Heart right ventricle (tissue), 16 donors: ENCODE data around the gene METTL1. TPM values are rescaled to one million over a fixed set of nuclear protein-coding genes. Genes with fewer than 3 reads are reported as not detected.

Experiments
- ATAC-seq, 8 donors: fragments of 200-7000 bp; cut with Tn5 transposase; one replicate each; pipeline ENCODE4 v1.9.1; 2020; ENCODE audit warnings: mild to moderate bottlenecking in 8 of 8, moderate library complexity in 8 of 8, moderate number of reproducible peaks in 1 of 8
- DNase-seq, 2 donors: peaks; one replicate each; pipeline ENCODE4 v3.0.0-alpha.2; 2020
- H3K27ac ChIP-seq, 10 donors: fragments of 200-600 bp; sonication (generic) in 2 of 10; one replicate each; pipeline versions ENCODE4 v1.5.0 to v1.8.0; 2020 to 2022; ENCODE audit warnings: mild to moderate bottlenecking in 3 of 10
- H3K27me3 ChIP-seq, 7 donors: fragments of 200-600 bp; one replicate each; pipeline ENCODE4 v1.8.0; 2021 to 2022; ENCODE audit warnings: mild to moderate bottlenecking in 2 of 7
- H3K36me3 ChIP-seq, 9 donors: fragments of 200-600 bp; sonication (generic) in 1 of 9; one replicate each; pipeline versions ENCODE4 v1.5.0 to v1.8.0; 2020 to 2022; ENCODE audit warnings: mild to moderate bottlenecking in 2 of 9
- H3K4me1 ChIP-seq, 9 donors: fragments of 200-600 bp; sonication (generic) in 1 of 9; one replicate each; pipeline versions ENCODE4 v1.5.0 to v1.8.0; 2020 to 2022; ENCODE audit warnings: mild to moderate bottlenecking in 4 of 9
- H3K4me3 ChIP-seq, 10 donors: fragments of 200-600 bp; sonication (generic) in 2 of 10; one replicate each; pipeline versions ENCODE4 v1.5.0 to v1.8.0; 2020 to 2022; ENCODE audit warnings: mild to moderate bottlenecking in 7 of 10, moderate library complexity in 2 of 10
- H3K9me3 ChIP-seq, 11 donors: fragments of 200-600 bp in 10 of 11; sonication (generic) in 2 of 11; one replicate each; pipeline versions ENCODE4 v1.5.0 to v1.8.0; 2013 to 2022; ENCODE audit warnings: mild to moderate bottlenecking in 2 of 11, control low read depth in 1 of 11, moderate library complexity in 1 of 11
- CTCF ChIP-seq, 9 donors: fragments of 200-600 bp; sonication (generic) in 2 of 9; IDR thresholded peaks; one replicate each; pipeline versions ENCODE4 v1.5.0 to v1.8.0; 2021 to 2022; ENCODE audit warnings: antibody characterized with exemption in 9 of 9, mild to moderate bottlenecking in 5 of 9, moderate library complexity in 1 of 9
- WGBS, 2 donors: extraction: QIAGEN DNeasy Blood & Tissue Kit; methylation state at CpG; one replicate each; pipeline ENCODE4 v1.1.7; 2013; ENCODE audit warnings: inconsistent platforms in 1 of 2; 5-methylcytosine and 5-hydroxymethylcytosine counted together
- intact Hi-C, 10 donors: fragments of 100-400 bp; cut with DNase I; formaldehyde crosslinking; loops; one replicate each; pipeline versions ENCODE4 v1.11.1 to v1.14.2; 2022
- polyA plus RNA-seq, 2 donors: library from polyadenylated mRNA; stranded (reverse); fragments of 200-250 nt; gene quantifications; one replicate each; pipeline ENCODE4 v1.2.3, GENCODE V29; 2013
- total RNA-seq, 10 donors: library from RNA; stranded (reverse); fragmentation: NEBNext Ultra II Directional in 3 of 10; extraction: Animal tissue kit (Norgen Biotek cat#: 25700) in 3 of 10; gene quantifications; one replicate each; pipeline versions ENCODE4 v1.2.1 to v1.2.4, GENCODE V29; 2021 to 2023
- donor health status: Arrhythmogenic right ventricular cardiomyopathy.
- donor health status: ischemic (EF 13 %, LVEDD 7.1; RV severe dilation, severe dysfunction).
- donor health status: healthy with polysubstance abuse.
- donor health status: DM: no; HTN: yes; CAD: no.
- donor health status: DM: no; HTN: no; CAD: no.
- donor health status: ischemic (EF 25% LVEDD 6.9; RV normal size, moderate dysfunction).
- donor health status: ischemic (EF 25% LVEDD 5.7; RV mildly dilated, moderate dysfunction).
- donor health status: healthy.
- donor health status: DM: yes; HTN: yes; CAD: no.
- donor health status: Ischemic cardiomyopathy.
- donor health status: ischemic (EF 35%, LVEDD 5.7; RV mildly dilated, moderate dysfunction).
- donor health status: nonischemic (EF 11% LVEDD 7.7; RV severe dilation, severe dysfunction).
- donor health status: DM: yes; HTN: yes; CAD: no.
- donor health status: PGD.
- donor health status: ischemic (EF 29% LVEDD 5.4; RV normal size, mild dysfunction).
- donor health status: nonischemic (EF 23%, LVEDD 6.1; RV moderate dilation, normal function).

Gene METTL1
- total and polyA plus RNA-seq, 12 donors = 5.6 to 29.4 (median 8.3) TPM

DNA sequence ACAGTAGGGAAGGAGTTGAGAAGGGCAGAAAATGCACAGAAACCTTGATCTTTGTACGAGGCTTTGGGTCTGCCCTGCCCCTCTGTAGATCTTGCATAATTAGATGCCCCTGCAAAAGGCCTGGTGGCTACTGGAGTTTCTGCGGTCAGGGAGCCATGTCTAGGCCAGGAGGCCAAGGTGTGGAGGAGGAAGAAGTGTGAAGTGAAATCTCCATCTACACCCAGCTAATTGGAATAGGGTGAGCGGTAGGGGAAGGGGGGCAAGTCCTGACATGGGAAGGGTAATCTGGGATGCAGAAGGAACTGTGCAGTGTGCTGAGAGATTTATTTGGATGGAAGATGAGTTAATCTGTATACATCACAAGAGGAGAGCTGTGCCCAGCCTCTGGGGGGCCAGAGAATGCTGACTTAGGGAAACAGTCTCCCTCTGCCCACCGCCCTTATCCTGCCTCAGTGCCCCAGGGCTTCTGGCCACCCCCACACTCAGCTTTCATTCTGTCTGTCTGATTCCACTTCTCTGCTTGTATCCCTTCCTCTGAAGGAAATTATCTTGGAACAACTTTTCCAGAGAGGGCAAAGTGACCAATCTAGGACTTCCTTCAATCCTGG, 10.4 kb downstream of the METTL1 start:
- DNase-seq (no peak), ATAC-seq (no peak)
- WGBS, 2 donors = 91 to 92% methylated on average over 4 of the region's 4 CpGs
- no peak overlapping the region for H3K27ac ChIP-seq
- no peak for TF ChIP-seq CTCF (IDR thresholded peaks at IDR 0.05)
- H3K36me3 ChIP-seq = peaks cover 0 to 23% (median 8%) of the 10 kb centered on the region in 9 donors
- no peaks in the 10 kb centered on the region for H3K9me3 ChIP-seq
- H3K4me3 ChIP-seq = no peak overlapping the region
- H3K4me1 ChIP-seq = peaks cover 11 to 31% (median 23%) of the 10 kb centered on the region in 9 donors
- peaks cover 7 to 44% (median 42%) of the 10 kb centered on the region in 7 donors for H3K27me3 ChIP-seq
- intact Hi-C loops = no loop called here

GRCh38 chr12:57760347-57760982, 11.4 kb downstream of the METTL1 start:
- H3K27ac ChIP-seq = no peak overlapping the region
- peaks cover 7 to 34% (median 32%) of the 10 kb centered on the region in 7 donors for H3K27me3 ChIP-seq
- intact Hi-C loops = no loop called here
- no peaks in the 10 kb centered on the region for H3K9me3 ChIP-seq
- DNase-seq (no peak), ATAC-seq (no peak)
- no peak for TF ChIP-seq CTCF (IDR thresholded peaks at IDR 0.05)
- no peak overlapping the region for H3K4me3 ChIP-seq
- H3K36me3 ChIP-seq = peaks cover 0 to 23% (median 8%) of the 10 kb centered on the region in 9 donors
- 95 to 96% methylated on average over 3 of the region's 3 CpGs for WGBS, 2 donors
- H3K4me1 ChIP-seq = peaks cover 8 to 29% (median 21%) of the 10 kb centered on the region in 9 donors

DNA sequence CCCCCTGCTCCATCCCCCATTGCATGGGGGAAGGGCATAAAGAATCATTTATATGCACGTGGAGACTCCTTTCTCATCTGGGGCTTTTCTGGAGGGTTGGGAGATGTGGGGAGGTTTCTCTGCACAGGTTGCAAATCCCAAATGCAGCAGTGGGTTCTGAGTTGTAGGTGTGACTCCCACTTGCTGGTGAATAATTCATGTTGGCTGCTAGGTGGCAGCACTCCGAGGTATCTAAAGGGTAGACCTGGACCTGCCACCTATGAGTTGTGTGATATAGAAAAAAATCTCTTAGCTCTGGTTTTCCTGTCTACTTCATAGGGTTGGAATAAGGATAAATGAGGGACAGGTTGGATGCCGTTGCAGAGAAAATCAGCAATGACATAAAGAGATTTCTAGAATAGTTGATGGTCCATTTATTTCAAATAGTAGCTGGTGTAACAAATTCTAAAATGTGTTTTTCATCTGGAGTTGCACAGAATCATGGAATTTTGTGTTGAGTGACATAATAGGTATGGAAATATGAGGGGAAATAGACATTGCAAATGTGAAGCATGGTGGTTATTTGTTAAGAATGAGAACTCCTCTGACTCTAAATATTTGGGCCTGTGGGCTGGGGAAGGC, 12.4 kb downstream of the METTL1 start:
- intact Hi-C loops = no loop called here
- Histone ChIP-seq H3K27me3 (peaks cover 4 to 24% (median 22%) of the 10 kb centered on the region in 7 donors), H3K36me3 (peaks cover 0 to 23% (median 8%) of the 10 kb centered on the region in 9 donors), H3K4me1 (peaks cover 4 to 23% (median 14%) of the 10 kb centered on the region in 9 donors), H3K4me3 (no peak overlapping the region), H3K27ac (no peak overlapping the region), H3K9me3 (no peaks in the 10 kb centered on the region)
- no peak for DNase-seq
- TF ChIP-seq CTCF (IDR thresholded peaks at IDR 0.05) = peak in 6 of 9 donors; percentile 25 to 48 (median 38)
- ATAC-seq = no peak
- 43 to 46% methylated on average over 3 of the region's 3 CpGs for WGBS, 2 donors

DNA sequence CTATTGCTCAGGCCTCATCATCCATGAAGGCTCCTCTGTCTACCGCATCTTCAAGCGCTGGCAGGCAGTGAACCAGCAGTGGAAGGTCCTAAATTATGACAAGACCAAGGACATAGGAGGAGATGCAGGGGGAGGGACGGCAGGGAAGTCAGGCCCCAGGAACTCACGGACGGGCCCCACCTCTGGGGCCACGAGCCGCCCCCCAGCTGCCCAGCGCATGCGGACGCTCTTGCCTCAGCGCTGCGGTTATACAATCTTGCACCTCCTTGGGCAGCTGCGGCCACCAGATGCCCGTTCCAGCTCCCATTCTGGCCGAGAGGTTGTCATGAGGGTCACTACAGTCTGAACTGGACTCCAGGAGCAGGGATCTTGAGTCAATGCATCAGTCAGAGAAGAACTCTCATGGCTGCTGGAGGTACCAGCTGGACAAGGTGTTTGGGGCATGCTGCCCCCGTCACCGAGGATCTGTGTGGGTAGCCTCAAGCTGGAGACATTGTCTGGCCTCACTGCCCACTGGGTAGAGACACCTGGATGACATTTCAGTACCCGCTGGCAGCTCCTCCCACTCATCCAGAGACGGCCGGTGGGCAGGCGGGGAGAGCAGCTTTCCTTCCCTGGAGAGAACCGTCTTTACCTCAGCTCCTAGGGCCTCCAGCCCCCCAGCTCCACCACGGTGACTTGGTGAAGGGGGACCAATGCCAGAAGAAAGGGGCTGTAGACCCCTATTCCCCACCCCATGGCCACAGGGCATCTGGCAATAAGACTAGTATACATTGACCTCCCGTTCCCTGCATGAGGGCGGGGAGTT, 13.1 kb downstream of the METTL1 start:
- peaks cover 4 to 26% (median 17%) of the 10 kb centered on the region in 9 donors for H3K4me1 ChIP-seq

More for the DNA sequence above, 13.1 kb downstream of the METTL1 start:
- H3K9me3 ChIP-seq = no peaks in the 10 kb centered on the region
- 93 to 94% methylated on average over 25 of the region's 25 CpGs for WGBS, 2 donors
- H3K27ac ChIP-seq = no peak overlapping the region
- peaks cover 0 to 17% (median 15%) of the 10 kb centered on the region in 7 donors for H3K27me3 ChIP-seq
- DNase-seq (no peak), ATAC-seq (no peak)
- intact Hi-C loops = no loop called here
- TF ChIP-seq CTCF (IDR thresholded peaks at IDR 0.05) = no peak
- peaks cover 0 to 23% (median 8%) of the 10 kb centered on the region in 9 donors for H3K36me3 ChIP-seq
- no peak overlapping the region for H3K4me3 ChIP-seq
